ENCODE measurements around the gene RAC3. TPM values are rescaled to one million over a fixed set of nuclear protein-coding genes. Genes with fewer than 3 reads are reported as not detected.

The RAC3 gene
- total RNA-seq, 4 donors from 2014 or later = 0.42 to 2.0 TPM; not detected in 2

GRCh38 chr17:82003411-82004381 lies 27.8 kb upstream of the RAC3 start:
- Histone ChIP-seq H3K4me1 (peaks cover 35 to 63% of the 10 kb centered on the region in 2 donors), H3K4me3 (peak overlapping the region in 1 of 4 donors; percentile 13), H3K27ac (peak overlapping the region; percentile 7 to 58 (median 44)), H3K36me3 (no peaks in the 10 kb centered on the region), H3K27me3 (no peaks in the 10 kb centered on the region), H3K9me3 (no peaks in the 10 kb centered on the region)
- intact Hi-C loops (cut with DNase I; ENCODE audit: low total_unique reads) = loop anchor here (1.0 to 10.0 kb wide), 2 partner anchors 35 to 71 kb away; no protein-coding TSS in a partner anchor
- peak; percentile 71 to 72 for ATAC-seq
- DNase-seq = peak; percentile 48 to 71
- no peak for TF ChIP-seq POLR2A (IDR thresholded peaks at IDR 0.05)
- TF ChIP-seq, protein P1, sequence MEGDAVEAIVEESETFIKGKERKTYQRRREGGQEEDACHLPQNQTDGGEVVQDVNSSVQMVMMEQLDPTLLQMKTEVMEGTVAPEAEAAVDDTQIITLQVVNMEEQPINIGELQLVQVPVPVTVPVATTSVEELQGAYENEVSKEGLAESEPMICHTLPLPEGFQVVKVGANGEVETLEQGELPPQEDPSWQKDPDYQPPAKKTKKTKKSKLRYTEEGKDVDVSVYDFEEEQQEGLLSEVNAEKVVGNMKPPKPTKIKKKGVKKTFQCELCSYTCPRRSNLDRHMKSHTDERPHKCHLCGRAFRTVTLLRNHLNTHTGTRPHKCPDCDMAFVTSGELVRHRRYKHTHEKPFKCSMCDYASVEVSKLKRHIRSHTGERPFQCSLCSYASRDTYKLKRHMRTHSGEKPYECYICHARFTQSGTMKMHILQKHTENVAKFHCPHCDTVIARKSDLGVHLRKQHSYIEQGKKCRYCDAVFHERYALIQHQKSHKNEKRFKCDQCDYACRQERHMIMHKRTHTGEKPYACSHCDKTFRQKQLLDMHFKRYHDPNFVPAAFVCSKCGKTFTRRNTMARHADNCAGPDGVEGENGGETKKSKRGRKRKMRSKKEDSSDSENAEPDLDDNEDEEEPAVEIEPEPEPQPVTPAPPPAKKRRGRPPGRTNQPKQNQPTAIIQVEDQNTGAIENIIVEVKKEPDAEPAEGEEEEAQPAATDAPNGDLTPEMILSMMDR (IDR thresholded peaks at IDR 0.05 in 4 of 5, conservative IDR thresholded peaks at IDR 0.05 in 1 of 5) = no peak
- in situ Hi-C loops (cut with MboI; ENCODE audit: low sequenced_read_pairs in 4 of 4) = no loop called here

GRCh38 chr17:82004517-82005455 lies 26.7 kb upstream of the RAC3 start:
- no peak overlapping the region for H3K27ac ChIP-seq
- H3K27me3 ChIP-seq = no peaks in the 10 kb centered on the region
- H3K9me3 ChIP-seq = no peaks in the 10 kb centered on the region
- intact Hi-C loops (cut with DNase I; ENCODE audit: low total_unique reads) (loop anchor here (10.0 kb wide), 1 partner anchor 70 kb away; no protein-coding TSS in a partner anchor), in situ Hi-C loops (cut with MboI; ENCODE audit: low sequenced_read_pairs in 4 of 4) (no loop called here)
- TF ChIP-seq POLR2A (IDR thresholded peaks at IDR 0.05) = no peak
- TF ChIP-seq, protein P1 (IDR thresholded peaks at IDR 0.05 in 4 of 5, conservative IDR thresholded peaks at IDR 0.05 in 1 of 5) = no peak
- H3K4me1 ChIP-seq = peaks cover 35 to 53% of the 10 kb centered on the region in 2 donors
- no peaks in the 10 kb centered on the region for H3K36me3 ChIP-seq
- DNase-seq (no peak), ATAC-seq (no peak)
- H3K4me3 ChIP-seq = no peak overlapping the region

DNA sequence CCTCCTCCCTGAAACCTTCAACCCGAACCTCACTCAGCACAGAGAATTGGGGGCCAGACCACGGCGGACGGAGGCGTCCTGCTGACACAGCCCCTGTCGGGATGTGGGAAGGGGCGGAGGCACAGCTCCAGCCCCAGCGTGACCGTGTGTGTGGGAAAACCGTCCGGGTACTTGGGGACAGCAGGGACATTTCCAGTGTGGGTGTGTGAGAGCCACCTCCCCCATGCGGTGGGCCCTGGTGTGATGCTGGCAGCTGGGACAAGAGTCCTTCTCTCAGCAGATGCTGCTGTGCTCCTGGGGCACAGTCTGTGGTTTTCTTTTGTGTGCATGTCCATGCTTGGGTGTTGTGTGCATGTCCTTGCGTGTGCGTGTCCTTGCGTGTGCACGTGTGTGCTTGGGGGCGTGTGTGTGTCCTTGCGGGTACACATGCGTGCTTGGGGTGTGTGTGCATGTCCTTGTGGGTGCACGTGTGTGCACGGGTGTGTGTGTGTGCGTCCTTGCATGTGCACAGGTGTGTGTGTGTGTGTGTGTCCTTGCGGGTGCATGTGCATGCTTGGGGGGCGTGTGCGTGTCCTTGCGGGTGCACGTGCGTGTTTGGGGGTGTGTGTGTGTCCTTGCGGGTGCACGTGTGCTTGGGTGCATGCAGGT lies 25.7 kb upstream of the RAC3 start:
- ATAC-seq (no peak), DNase-seq (no peak)
- H3K9me3 ChIP-seq = no peaks in the 10 kb centered on the region
- no peaks in the 10 kb centered on the region for H3K36me3 ChIP-seq
- TF ChIP-seq POLR2A (IDR thresholded peaks at IDR 0.05) = no peak
- TF ChIP-seq, protein P1 (IDR thresholded peaks at IDR 0.05 in 4 of 5, conservative IDR thresholded peaks at IDR 0.05 in 1 of 5) = no peak
- intact Hi-C loops (cut with DNase I; ENCODE audit: low total_unique reads) (loop anchor here (10.0 kb wide), 1 partner anchor 69 kb away; no protein-coding TSS in a partner anchor), in situ Hi-C loops (cut with MboI; ENCODE audit: low sequenced_read_pairs in 4 of 4) (no loop called here)
- no peak overlapping the region for H3K4me3 ChIP-seq
- no peak overlapping the region for H3K27ac ChIP-seq
- peaks cover 33 to 43% of the 10 kb centered on the region in 2 donors for H3K4me1 ChIP-seq
- no peaks in the 10 kb centered on the region for H3K27me3 ChIP-seq

Measured in gastrocnemius medialis (tissue), 4 donors.